Measurements from ENCODE around the gene MYO15B. TPM values are rescaled to one million over a fixed set of nuclear protein-coding genes. Genes with fewer than 3 reads are reported as not detected.

MYO15B gene
- total and polyA plus RNA-seq, 2 donors (not counting 3 experiments of a cell fraction or from before 2014, with no cell fraction given) = 10.2 to 87.8 TPM

DNA sequence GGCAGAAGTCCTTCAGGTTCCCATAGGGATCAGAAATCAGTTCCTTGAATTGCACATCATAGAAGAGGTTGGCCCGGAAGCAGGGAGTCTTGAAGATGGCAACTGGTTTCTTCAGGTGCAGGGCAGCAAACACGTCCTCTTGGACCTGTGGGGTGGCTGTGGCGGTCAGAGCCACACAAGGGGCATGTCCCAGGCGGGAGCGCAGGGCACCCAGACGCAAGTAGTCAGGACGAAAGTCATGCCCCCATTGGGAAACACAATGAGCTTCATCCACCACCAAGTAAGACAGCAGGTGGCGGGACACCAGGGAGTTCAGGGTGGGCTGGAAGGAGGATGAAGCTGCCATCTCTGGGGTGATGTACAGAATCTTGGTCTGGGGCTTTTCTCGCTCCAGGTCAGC lies 74.9 kb downstream of the MYO15B start:
- H4K20me1 ChIP-seq (replicated peaks; ENCODE audit: control insufficient read depth, extremely low read depth, insufficient read depth, low read length) = no peaks in the 10 kb centered on the region
- peaks cover 9% of the 10 kb centered on the region for H3K4me1 ChIP-seq (ENCODE audit: control insufficient read depth, extremely low read depth, insufficient read depth, low read length)
- no peak overlapping the region for H3K27ac ChIP-seq (ENCODE audit: insufficient read depth, low read depth, low read length)
- dilution Hi-C loops (cut with MboI; ENCODE audit: extremely low pct_ligation_motif_present, low sequenced_read_pairs) = no loop called here
- intact Hi-C loops (cut with micrococcal nuclease) = no loop called here
- no peaks in the 10 kb centered on the region for H3K9me3 ChIP-seq (replicated peaks; ENCODE audit: control insufficient read depth, insufficient read depth, low read length)
- H3K4me3 ChIP-seq (replicated peaks in 1 of 3; ENCODE audit: insufficient read depth in 1 of 3, low read depth in 1 of 3, low read length in 3 of 3) = no peak overlapping the region
- no peaks in the 10 kb centered on the region for H3K27me3 ChIP-seq (ENCODE audit: control insufficient read depth in 2 of 2, insufficient read depth in 2 of 2, low read length in 2 of 2)
- no peak for TF ChIP-seq FOS (IDR thresholded peaks at IDR 0.05; ENCODE audit: borderline replicate concordance, insufficient read depth, low read length)
- TF ChIP-seq CTCF (IDR thresholded peaks at IDR 0.05; ENCODE audit: extremely low read depth in 1 of 2, insufficient read depth in 1 of 2, low read depth in 1 of 2, low read length in 2 of 2) = no peak
- TF ChIP-seq, protein P1, sequence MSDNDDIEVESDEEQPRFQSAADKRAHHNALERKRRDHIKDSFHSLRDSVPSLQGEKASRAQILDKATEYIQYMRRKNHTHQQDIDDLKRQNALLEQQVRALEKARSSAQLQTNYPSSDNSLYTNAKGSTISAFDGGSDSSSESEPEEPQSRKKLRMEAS (IDR thresholded peaks at IDR 0.05; ENCODE audit: insufficient read depth, insufficient read length) = no peak
- no peak for TF ChIP-seq GATA2 (IDR thresholded peaks at IDR 0.05; ENCODE audit: insufficient read depth, insufficient read length, low read depth, low read length)
- TF ChIP-seq EZH2 (IDR thresholded peaks at IDR 0.05; ENCODE audit: borderline replicate concordance, low read depth, low read length, severe bottlenecking) = no peak
- no peak for TF ChIP-seq MYC (IDR thresholded peaks at IDR 0.05; ENCODE audit: low read depth, low read length)
- no peak for TF ChIP-seq JUN (IDR thresholded peaks at IDR 0.05; ENCODE audit: borderline replicate concordance, insufficient read depth, insufficient read length, low read depth)
- TF ChIP-seq POLR2AphosphoS5 (IDR thresholded peaks at IDR 0.05; ENCODE audit: insufficient read depth, low read depth, low read length) = no peak
- no peak for TF ChIP-seq POLR2A (IDR thresholded peaks at IDR 0.05; ENCODE audit: low read depth, low read length)
- H3K9me1 ChIP-seq (replicated peaks; ENCODE audit: control insufficient read depth, extremely low read depth, insufficient read depth, low read length) = no peaks in the 10 kb centered on the region
- no peak for DNase-seq (ENCODE audit: low read depth, low spot score)
- peaks cover 0 to 14% of the 10 kb centered on the region in 2 experiments for H3K36me3 ChIP-seq (ENCODE audit: control insufficient read depth in 2 of 2, extremely low read depth in 1 of 2, insufficient read depth in 2 of 2, low read length in 2 of 2)
- H3K4me2 ChIP-seq (ENCODE audit: insufficient read depth, low read length) = no peak overlapping the region
- no TSS peak for BruUV-seq (replicated peaks)
- FAIRE-seq = no peak
- H2AFZ ChIP-seq (ENCODE audit: low read depth, low read length) = no peak overlapping the region
- ChIA-PET POLR2A (no interaction called here), CTCF (interaction anchor here (1.1 to 2.5 kb wide), 4 partner anchors 11 to 86 kb away, joined by 3 to 8 read pairs (median 6); partner anchors contain the start of gene SMIM5)
- H3K79me2 ChIP-seq (ENCODE audit: control insufficient read depth, insufficient read depth, low read length) = peaks cover 14% of the 10 kb centered on the region
- H3K9ac ChIP-seq (replicated peaks; ENCODE audit: extremely low read depth, insufficient read depth, low read length) = no peak overlapping the region
